ENCODE measurements around the gene FOXG1.

FOXG1 gene

DNA sequence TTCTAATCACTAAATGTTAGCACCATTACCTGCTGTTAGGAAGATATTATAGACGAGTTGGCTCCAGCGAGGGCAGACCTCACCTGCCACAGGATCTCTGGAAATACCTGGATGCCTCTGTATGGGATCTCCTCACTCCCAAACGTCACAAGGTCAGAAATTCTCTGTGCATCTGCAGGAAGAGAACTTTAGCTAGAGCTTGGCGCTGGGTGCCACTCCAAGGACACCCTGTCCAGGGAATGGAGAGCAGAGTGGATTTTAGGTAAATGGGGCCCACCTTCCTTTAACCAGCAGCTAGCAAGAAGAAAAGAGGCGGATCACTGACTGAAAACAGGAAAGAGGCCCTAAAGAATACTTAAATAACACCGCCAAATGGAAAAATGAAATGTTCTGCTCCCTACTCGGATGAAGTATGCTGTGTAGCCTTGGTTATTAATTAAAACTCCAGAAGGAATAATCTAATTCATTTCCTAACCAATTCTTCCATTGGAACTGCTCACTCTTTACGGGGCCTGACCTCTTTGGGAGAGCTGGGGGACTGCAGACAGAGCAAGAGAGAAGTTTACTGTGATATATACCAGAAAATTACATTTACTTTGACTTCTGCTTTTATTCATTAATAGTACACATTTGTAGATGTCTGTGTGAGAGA is 4.2 kb upstream of the FOXG1 start:
- DNase-seq, result no peak

DNA sequence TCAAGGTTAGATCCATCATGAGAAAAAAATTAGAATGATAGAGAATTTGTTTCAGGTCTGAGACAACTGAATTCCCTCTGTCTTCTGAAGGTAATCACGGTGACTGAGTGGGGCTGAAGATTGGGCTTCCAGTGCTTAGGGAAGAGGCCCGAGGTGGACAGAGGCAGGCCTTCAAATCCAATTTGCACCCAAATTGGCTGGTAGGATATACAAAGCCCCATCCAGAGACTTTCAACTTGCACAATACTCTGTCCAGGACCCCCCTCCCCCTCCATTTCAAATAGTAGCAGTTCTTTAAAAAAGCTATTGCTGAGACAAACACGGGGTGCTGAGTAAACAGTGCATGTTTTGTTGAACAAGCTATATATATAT is 3.6 kb upstream of the FOXG1 start:
- no peak for DNase-seq

DNA sequence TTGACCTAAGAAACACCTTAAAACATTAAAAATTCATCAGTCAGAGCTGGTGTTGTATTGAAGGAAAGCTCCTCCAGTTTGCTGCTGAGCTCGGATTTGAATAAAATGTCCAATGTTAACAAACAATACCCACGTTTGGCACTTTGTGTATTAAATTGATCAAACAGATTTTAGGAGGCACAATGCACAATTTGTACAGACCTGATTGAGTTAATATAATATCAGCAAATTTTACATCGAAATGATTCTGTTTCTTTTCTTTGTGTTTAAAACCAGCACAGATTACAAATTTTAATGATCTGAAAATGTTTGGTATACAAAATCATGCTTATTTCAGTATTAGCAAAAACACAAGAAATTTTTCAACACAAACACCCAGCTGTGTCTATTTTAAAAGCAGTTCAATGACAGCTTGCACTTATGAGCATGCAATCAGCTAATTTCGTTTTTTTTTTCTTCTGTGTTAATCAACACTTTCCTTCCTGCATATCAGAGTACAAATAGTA is 2.8 kb upstream of the FOXG1 start:
- no peak for DNase-seq

DNA sequence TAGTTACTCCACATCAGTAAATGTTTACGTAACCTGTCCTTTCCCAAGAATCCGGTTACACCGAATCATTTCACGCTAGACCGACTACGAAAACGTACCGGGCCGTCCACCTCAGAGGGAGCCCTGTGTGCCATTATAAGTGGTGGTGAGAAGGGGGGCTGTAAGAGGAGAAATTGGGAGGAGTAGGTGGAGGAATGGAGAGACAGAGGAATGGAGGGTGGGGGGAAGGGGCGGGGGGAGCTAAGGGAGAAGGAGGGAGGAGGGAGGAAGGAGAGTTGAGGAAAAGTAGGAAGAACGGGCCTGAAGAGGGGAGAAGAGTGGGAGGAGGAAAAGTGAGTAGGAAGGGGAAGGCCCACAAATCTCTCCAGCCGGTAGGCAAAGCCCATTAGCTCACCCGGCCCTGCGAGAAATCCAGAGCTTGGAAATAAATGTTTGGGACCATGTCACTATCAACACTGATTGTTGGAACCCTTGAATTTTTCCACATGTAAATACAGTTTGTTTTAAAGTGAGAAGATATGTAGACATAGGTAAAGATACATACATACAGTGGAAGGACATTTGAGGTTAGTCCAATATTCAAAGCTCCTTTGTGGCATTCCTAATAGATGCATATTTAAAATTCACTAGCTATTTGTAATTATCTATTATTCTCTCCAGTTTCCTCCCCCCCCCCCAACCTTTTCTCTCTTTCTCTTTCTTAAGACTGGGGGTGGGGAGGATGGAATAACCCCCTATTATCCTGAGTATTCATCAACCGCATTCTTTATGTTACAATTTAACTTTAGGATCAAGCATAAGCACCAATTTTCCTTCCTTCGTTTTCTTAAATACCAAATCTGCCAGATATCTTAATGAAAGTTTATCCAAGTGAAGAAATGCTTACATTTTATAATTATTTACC is 2.1 kb upstream of the FOXG1 start:
- no peak for DNase-seq

DNA sequence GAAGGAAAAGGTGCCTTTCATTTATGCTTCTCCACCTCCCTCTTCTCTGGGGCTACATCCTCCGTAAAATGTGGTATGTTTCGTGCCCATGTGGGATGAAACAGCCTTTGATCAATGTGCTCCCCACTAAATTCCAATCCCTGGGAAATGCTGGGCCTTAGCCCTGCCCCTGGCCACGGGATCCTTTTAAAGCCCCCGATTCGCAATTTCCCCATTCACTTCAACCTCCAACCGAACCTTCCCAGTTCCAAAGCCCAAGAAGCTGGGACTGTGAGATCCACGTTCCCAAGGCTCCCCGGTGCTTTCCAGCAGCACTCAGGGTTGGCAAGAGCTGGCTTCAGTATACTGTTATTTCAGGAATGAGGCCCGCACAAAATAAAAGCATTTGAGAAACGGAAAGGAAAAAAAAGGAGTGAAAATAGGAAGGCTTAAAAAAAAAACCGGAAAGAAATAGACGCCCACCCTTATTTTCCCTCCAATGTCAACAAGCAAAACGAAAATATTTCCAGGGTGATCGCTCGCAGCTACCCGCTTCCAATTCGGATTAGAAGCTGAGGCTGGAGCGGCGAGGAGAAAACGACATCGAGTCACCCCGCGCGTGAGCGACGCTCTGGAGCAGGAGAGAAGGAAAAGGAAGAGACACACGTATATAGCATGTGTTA is 1.3 kb upstream of the FOXG1 start:
- no peak for DNase-seq

DNA sequence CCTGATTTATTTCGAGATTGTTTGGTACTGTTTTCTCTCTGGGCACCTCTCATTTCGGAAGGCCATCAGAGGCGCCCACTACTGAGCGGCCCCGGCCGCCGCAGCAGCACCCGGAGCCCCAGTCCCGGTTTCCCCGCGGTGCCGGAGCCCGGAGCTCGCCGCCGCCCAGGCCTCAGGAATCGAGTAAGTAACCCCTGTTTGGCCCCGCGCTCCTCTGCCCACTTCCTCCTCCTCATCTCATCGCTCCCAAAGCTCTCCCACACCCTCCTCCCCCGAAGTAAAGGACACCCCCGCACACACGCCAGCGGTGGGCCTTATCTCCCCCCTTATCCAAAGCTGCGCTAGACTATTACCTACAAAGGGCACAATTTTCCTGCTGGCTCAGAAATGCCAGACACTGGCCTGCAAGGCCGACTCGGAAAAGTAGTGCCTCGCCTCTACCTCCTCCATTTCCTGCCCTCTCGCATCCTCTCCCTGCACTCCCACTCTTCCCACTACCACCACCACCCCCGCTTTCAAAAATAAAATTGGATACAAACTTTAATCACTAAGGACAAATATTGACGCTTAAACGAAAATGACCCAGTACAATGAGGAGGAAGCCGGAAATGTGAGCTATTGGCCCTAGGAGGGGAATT is 637 bp upstream of the FOXG1 start:
- DNase-seq, result no peak

DNA sequence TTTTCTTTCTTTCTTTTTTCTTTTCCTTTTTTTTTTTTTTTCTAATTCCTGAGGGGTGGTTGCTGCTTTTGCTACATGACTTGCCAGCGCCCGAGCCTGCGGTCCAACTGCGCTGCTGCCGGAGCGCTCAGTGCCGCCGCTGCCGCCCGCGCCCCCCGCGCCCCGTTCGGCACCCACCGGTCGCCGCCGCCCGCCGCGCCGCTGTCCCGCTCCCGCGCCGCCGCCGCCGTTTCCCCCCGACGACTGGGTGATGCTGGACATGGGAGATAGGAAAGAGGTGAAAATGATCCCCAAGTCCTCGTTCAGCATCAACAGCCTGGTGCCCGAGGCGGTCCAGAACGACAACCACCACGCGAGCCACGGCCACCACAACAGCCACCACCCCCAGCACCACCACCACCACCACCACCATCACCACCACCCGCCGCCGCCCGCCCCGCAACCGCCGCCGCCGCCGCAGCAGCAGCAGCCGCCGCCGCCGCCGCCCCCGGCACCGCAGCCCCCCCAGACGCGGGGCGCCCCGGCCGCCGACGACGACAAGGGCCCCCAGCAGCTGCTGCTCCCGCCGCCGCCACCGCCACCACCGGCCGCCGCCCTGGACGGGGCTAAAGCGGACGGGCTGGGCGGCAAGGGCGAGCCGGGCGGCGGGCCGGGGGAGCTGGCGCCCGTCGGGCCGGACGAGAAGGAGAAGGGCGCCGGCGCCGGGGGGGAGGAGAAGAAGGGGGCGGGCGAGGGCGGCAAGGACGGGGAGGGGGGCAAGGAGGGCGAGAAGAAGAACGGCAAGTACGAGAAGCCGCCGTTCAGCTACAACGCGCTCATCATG is 654 bp downstream of the FOXG1 start:
- DNase-seq, result no peak

DNA sequence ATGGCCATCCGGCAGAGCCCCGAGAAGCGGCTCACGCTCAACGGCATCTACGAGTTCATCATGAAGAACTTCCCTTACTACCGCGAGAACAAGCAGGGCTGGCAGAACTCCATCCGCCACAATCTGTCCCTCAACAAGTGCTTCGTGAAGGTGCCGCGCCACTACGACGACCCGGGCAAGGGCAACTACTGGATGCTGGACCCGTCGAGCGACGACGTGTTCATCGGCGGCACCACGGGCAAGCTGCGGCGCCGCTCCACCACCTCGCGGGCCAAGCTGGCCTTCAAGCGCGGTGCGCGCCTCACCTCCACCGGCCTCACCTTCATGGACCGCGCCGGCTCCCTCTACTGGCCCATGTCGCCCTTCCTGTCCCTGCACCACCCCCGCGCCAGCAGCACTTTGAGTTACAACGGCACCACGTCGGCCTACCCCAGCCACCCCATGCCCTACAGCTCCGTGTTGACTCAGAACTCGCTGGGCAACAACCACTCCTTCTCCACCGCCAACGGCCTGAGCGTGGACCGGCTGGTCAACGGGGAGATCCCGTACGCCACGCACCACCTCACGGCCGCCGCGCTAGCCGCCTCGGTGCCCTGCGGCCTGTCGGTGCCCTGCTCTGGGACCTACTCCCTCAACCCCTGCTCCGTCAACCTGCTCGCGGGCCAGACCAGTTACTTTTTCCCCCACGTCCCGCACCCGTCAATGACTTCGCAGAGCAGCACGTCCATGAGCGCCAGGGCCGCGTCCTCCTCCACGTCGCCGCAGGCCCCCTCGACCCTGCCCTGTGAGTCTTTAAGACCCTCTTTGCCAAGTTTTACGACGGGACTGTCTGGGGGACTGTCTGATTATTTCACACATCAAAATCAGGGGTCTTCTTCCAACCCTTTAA is 1.5 kb downstream of the FOXG1 start:
- no peak for DNase-seq

DNA sequence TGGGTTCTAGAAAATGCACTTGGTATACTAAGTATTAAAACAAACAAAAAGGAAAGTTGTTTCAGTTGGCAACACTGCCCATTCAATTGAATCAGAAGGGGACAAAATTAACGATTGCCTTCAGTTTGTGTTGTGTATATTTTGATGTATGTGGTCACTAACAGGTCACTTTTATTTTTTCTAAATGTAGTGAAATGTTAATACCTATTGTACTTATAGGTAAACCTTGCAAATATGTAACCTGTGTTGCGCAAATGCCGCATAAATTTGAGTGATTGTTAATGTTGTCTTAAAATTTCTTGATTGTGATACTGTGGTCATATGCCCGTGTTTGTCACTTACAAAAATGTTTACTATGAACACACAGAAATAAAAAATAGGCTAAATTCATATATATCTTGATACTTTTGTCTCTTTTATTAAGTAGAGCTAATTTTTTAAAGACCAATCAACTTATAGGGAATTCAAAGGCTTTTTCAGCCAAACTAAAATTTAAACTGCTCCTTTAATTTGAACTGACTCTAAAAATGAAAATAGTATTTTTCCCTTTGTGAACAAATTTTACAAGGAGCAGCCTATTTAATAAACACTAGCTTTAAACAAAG is 2.8 kb downstream of the FOXG1 start:
- no peak for DNase-seq

DNA sequence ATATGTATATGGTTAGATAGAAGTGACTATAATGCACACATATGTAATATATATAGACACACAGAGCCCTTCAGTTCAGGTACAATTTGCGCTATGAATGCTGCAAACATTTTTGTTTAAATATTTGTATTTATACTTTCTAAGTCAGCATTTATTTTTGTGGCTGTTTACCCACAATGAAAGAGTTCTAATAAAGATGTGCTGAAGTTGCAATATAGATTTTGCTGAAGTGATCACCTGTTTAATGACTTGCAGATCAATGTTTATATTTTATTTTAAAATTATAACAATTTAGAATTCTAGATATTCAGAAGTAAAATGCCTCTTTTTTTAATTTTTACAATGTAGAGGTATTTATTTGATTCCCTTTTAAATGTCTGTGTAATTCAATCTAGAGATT is 3.5 kb downstream of the FOXG1 start:
- DNase-seq, result no peak

DNA sequence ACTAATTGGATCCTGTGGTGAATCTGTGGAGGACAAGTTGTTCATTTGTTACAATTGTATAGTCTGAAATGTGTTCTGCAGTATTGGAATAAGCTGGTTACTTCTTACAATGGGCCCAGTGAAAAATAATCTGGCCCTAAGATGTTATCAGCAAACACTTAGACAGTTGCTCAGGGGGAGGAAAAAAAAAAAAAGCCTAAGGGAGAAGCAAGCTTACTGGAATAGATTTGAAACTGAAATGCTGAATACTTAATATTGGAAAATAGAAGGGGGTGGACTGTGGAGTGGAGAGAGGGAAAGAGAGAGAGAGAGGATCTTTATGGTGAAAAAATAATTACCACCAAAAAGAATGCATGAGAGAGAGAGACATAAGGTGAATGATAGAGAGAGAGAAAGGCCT is 4.0 kb downstream of the FOXG1 start:
- no peak for DNase-seq

DNA sequence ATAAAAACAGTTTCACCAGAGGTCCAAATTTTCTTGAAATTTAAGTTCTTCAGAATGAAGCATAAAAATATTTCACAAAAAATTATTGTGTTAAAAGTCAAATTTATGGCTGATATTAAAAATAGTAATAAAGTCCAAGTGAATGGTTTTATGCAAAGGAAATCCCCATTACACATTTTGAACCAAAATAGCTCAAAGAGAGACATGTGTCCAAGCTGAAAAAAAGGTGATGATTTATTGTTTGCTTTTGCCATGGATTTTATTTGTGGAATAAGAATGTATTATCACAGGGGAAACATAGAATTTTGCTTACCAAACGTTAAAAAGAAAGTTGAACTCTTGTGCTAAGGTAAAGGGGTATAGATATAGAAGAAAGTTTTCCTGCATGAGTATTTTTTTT is 4.6 kb downstream of the FOXG1 start:
- no peak for DNase-seq

DNA sequence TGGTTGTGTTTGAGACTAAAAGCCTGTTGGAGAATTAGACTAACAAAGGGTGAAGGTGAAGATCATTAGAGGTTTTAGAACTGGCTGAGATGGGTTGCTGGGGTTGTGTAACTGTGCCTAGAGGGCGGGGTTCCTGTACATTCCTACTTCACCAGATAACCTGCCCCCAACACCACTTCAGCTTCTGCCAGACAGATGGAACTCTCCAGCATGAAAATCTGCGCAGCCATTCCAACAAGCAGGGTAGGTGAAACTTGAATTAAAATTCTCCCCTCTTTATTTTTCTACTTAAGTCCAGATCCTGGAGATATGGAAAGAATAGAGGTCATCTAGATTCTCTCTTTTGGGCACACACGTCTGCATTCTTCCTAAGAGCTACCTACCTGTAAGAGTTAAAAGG is 6.0 kb downstream of the FOXG1 start:
- DNase-seq, result no peak

DNA sequence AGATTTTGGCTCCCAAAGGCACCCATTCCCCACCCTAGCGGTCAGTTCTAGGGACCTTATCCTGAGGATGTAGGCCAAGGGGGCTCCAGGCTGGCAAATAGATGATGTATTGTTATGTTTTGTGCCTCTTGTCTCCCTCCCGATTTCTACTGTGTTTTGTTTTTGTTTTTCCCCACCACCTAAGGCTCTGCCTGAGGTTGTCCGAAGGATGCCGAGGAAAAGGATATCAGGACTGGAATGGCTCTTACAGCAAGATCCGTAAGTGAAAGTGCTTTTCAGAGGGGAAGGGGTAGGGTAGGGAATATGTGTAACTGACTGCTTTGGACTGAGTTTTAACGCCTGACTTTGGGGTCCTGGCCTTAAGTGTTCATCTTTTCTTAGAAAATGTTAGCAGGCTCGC is 6.6 kb downstream of the FOXG1 start:
- DNase-seq, result no peak

DNA sequence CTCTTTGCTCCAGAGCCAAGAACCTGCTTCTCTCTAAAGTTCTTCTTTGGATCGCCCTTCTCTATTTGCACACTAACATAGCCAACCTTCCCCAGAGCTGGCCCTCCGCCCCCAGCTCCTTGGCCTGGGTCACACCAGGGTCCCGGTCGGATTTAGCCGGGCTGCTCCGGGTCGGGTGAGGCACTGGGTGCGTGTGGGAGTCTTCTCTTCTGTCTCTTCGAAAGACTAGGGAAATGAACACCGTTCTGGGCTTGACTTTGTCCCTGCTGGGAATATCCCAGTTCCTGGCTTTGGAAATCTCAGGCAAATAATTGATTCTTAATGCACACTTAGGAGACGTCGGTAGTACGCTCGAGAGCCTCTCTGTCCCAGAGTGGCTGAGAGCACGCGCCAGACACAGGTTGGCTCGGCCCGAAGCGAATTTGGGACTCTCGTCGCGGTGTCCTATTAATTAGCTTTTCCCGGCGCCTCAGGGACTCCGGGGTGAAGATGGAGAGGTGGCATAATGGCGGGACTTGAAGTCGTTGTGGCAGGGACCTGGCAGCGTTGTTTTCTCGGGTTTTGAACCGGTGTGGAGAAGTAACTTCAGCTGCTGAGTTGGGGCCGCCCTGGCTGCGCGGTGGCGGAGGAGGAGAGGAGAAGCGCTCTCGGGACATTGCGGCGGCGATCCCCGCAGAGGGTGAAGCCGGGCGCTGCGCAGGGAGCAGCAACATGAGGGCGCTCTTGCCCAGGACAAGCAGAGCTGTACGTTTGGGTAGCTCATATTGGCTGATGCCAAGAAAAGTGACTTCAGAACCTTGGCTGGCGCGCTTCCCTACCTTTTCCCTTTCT is 7.5 kb downstream of the FOXG1 start:
- no peak for DNase-seq

DNA sequence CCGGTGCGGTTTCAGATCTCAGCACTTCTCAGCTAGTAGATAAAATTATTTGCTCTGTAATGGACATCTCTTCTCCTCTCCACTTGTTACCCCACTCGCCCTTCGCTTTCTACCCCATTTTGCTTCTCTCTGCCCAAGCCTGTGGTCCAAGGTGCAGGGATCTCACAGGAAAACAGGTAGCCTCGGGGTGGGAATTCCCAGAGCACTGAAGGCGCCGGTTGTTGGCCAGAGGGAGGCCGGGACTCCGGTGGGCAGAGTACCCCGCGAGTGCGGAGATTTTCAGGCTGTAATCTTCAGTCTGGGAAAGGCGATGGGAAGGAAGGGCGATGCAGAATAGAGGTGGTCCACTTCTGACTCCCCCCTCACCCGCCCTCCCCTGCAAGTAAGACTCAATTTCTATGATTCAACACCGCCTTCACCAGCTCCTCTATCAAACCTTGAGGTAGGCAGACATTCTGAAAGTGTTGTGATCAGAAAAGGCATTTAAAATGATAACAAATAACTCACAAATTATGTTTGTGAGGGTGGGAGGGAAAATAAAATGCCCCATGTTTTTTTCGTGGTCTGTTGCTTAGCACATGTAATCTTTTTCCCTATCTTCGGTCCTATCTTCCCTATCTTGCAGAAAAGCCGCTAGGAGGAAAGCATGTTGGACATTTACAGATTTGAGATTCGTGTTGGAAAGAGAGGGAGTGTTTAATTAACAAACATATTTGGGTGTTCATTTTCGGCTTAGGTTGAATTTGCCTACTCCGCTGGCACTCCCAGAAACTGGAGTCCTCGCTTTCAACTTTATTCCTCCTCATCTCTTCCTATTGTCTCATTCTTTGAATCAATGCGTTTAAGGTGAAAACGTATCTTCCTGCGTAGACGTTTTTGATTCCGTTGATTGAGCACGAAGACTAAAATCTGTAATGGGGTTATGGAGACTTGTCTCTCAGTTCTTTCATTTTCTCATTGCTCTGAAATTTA is 8.5 kb downstream of the FOXG1 start:
- no peak for DNase-seq

DNA sequence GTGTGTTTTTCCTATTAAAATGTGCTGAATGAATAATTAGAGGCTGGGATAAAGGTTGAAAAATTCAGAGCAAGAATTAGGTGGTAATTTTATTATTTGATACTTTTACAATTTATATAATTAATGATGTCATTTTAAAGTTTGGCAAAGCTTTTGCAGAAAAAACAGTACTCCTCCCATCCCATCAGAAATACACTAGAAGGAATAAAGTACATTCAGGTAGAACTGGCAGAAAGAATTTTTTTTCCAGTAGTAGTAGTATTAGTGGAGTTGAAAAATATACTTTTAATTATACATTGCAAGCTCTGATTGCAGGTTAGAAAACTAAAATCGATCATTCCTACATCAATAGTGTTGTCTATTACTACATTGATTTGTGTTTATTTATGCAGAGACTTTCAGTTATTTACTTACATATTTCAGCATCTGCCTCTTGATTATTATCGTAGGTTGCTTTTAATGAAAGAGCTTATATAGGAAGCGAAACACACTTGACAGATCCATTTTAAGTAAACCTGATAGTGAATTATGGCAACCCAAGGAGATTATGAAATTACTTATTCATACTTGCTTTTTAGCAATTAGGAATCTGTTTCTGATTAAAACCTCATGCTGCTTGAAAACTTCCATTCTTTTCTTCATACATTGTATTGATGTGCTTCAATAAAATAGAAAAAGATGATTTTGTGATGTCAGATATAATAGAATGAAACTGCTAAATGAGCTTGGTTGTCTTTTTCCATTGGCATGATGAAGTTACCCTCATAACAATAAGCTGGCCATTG is 10.1 kb downstream of the FOXG1 start:
- DNase-seq, result no peak
